GM15510 (cell line): ENCODE results near the gene LAMA2.

ENCODE experiments used
- POLR2A ChIP-seq: IDR thresholded peaks from 3 replicates; pipeline ENCODE4 v1.6.1; 2011; ENCODE audit warnings: borderline replicate concordance; ENCODE audit not compliant: insufficient read length; ENCODE audit errors: extremely low read depth

The LAMA2 gene

DNA sequence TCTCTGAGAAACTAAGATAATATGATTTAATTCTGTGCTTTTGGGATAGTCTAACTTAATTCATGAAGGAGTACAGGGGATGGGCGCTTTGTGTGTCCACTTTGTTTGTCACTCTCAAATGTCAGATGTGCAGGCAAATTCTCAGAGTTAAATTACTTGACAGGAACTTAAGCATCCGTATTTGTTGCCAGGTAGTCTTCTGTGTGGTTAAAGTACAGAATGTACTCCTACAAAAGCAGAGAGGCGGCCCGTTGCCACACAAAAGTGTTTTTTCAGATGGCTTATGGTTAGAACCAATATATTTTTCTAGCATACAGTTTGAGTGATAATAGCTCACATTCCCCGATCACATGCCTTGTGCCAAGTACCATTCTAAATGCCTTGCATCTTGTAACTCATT, 234.4 kb downstream of the LAMA2 start:
- no peak for TF ChIP-seq POLR2A

DNA sequence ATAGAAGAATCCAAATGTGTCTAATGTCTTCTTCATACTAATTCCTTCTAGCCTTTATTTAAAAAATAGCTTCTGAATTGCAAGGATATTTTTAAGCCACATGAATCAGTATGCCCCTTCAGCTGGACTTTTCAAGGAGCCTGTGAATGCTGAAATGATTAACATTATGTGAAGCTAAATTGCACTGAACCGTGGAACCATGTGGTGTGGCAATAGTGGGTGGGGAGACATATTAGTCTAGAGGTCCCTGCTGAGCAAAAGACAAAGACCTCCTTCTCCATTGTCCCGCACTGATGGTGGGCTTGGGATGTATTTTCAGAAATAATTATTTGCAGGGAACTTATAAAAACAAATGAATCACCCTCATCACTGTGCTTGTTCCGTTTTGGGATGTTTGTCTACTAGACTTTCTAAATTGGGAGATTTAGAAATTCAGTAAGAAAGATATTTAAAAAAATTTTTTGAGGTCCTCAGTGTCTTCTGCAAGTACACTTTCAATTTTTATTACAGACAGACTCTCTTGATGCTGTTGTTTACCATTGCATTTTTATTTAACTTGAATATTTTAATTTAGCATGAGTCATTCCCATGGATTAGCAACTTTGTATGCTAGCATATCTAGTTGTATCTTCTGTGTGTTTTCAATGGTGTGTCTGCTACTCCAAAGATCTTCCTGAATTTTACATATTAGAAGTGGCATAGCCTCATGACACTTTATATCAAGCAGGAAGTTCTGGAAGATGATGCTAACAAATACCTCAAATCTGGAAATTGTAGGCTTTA, 238.1 kb downstream of the LAMA2 start:
- TF ChIP-seq POLR2A: no peak

- TF ChIP-seq POLR2A: no peak
Measured at GRCh38 chr6:129124347-129124746, 241.4 kb downstream of the LAMA2 start.

DNA sequence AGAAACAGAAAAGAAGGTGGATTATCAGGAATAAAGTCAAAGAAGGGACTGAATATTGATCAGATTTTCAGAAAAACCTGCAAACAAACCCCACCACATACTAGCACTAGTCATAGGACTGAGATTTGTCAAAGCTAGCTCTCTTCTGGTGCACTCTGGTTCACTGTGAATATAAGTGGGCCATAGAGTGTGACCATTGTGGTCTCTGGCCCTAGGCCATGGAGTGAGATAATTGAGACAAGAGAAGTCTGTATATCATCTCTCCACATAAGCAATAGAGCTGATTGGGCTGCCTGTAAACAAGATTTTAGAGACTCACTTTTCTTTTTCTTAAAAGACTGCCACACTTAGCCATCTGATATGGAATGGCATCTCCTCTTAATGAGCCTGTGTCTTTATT, 247.2 kb downstream of the LAMA2 start:
- TF ChIP-seq POLR2A: no peak

DNA sequence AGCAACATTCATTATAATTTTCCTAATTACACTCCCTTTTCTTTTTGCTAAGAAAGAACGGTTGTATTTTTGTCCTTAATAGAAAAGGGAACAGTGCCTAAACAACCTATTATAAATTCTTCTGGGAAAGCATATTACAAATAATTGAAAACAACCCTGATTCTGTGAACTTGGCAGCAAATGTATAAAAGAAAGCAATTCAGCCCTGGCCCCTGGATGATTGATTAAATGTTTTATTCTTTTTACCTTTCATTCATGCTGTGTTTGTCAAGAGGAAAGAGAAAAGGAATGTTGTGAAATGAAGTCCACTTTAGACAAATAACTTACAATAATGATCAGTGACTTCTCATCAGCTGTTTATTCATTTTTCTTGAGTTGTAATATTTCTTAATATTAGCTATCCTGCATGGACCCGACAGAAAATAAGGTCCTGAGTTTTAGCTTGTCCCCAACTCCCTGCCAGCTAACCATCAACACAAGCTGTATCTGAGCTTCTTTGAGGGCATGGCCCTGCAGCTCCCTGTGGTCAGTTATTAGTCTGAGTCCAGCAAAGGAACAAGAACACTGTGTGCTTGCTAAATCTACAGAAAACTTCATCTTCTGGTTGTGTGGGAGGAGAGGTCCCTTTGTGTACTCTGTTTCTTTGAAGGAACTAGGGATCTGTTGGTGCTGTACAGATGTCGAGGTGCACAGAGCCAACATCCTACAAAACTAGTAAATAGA, 248.2 kb downstream of the LAMA2 start:
- no peak for TF ChIP-seq POLR2A

GRCh38 chr6:129133770-129134192, 250.8 kb downstream of the LAMA2 start:
- no peak for TF ChIP-seq POLR2A

DNA sequence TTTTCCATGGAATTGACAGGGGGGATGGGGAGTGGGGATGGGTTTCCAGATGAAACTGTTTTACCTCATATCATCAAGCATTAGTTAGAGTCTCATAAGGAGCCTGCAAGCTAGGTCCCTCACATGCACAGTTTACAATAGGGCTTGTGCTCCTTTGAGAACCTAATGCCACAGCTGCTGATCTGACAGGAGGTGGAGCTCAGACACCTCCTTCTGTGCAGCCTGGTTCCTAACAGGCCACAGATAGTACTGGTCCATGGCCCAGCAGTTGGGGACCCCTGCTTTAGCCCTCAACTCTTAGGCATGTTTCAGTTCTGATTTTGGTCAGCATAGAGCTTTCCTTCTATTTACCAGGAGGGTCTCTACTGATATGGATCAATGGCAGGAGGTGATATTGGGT, 251.6 kb downstream of the LAMA2 start:
- TF ChIP-seq POLR2A: no peak

DNA sequence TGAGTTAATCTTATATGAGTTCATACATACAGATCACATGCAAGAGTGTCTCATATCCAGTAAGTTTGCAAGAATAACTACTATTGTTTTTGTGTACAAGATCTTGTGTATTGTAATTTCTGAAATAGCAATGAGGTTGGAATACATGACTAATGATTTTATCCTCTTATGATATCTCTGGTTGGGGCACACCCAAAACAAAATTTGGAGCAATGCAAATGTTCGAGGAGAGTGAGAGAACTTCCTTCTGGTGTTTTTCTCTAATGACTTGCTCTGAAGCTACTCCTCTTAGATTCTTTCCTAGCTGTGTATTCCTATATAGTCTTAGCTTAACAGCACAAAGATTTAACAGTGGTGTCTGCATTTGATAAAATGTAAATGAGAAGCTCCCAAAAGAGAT, 252.5 kb downstream of the LAMA2 start:
- TF ChIP-seq POLR2A: no peak

GRCh38 chr6:129136751-129137150, 253.8 kb downstream of the LAMA2 start:
- TF ChIP-seq POLR2A: no peak

- TF ChIP-seq POLR2A: no peak
Measured at GRCh38 chr6:129138739-129139405, 255.9 kb downstream of the LAMA2 start.

- no peak for TF ChIP-seq POLR2A
Measured at GRCh38 chr6:129140526-129140925, 257.6 kb downstream of the LAMA2 start.

- TF ChIP-seq POLR2A: no peak
Measured at GRCh38 chr6:129141499-129141898, 258.6 kb downstream of the LAMA2 start.

DNA sequence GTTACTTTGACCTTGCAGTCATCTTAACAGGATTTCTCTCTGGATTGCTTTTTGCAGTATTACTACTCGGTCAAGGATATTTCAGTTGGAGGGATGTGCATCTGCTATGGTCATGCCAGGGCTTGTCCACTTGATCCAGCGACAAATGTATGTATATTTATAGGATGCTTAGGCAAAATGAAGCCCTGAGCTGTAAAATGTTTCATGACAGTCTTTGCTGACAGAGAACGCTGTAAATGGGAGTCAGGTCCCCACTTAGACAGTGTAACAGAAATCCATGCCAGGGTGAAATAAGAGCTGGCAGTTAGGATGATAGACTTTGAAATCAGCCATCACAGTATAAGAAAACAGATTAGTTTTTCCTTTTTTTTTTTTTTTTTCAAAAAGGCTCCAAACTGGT, 264.0 kb downstream of the LAMA2 start:
- no peak for TF ChIP-seq POLR2A

DNA sequence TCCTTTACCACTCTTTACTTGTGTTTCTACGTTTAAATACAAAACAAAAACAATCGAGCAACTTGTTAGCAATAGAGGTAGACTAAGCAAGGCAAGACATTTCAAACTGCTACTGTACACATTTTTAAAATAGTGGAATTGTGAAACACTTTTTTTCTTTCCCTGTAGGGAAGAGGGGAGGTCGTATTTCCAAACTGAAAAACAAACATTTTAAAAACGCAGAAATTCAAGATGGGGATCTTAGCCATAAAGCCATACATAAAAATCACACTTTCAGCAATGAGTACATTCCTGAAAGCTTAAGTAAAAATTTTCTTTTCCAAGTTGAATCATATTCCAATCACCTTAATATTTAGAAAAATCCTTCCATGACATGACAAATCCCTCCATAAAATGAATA, 267.6 kb downstream of the LAMA2 start:
- no peak for TF ChIP-seq POLR2A

- TF ChIP-seq POLR2A: no peak
Measured at GRCh38 chr6:129153257-129153656, 270.3 kb downstream of the LAMA2 start.
